ENCODE measurements around the gene AOPEP.

The AOPEP gene

DNA sequence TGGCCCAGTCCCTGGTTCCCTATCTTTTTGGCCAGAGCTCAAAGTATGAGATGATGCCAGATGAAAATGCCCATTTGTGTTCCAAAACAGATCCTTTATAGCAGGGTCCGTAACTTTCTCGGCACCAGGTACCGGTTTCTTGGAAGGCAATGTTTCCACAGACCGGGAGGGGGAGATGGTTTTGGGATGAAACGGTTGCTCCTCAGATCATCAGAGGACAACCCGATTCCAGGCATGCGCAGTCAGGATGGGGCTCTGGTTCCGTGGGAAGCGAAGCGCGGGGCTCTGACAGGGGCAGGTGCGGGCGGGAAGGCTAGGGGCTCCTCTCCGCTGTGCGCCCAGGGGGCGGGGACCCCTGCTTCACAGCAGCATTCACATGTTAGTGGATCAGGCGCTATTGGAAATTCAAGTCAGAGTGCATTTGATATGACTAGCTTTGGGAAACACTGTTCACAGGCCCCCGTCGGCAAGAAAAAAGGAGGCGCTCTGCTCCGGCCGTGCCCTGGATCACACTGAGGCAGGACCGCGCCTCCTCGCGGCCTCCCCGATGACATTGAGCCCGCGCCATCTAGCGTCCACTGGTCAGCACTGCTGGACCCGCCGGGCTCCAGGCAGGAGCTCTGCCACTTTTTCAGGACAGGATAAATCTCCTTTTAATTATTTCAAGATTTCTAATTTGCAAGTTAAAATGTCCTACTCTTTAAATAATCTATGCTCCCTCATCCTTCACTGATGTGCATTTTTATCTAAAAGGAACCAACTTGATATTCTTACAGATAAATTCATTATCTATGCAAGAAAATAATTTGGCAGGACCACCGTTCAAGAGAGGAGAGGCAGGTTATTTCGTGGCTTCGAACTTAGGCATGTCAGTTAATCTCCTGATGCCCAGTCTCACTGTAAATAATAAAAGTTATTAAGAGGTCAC, 401.0 kb downstream of the AOPEP start:
- Mint-ChIP-seq H3K9me3 (no peaks in the 10 kb centered on the region), H3K4me3 (no peak overlapping the region), H3K36me3 (peaks cover 6% of the 10 kb centered on the region), H3K27ac (no peak overlapping the region), H3K4me1 (no peaks in the 10 kb centered on the region)
- DNase-seq (ENCODE audit: low spot score in 2 of 2) (peak; percentile 60 to 81), ATAC-seq (peak; percentile 91)

DNA sequence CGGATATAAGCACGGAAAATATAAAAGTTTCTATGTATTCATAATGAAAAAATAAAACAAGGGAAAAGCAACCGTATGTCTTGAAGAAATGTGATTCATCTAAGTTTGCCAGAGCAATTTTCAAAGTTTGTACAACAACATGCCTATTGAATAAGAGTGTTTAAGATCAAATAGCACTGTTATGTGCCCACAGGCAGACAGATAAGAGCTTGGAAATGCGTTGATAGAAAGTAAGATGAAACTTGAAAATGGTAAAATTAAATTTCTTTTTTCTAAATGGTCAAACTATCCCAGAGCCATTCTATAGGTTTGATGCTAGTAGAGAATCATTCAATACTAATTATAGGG, 401.7 kb downstream of the AOPEP start:
- Mint-ChIP-seq H3K36me3 (peaks cover 7% of the 10 kb centered on the region), H3K9me3 (no peaks in the 10 kb centered on the region), H3K4me1 (no peaks in the 10 kb centered on the region), H3K27ac (no peak overlapping the region), H3K4me3 (no peak overlapping the region)
- ATAC-seq = no peak
- no peak for DNase-seq (ENCODE audit: low spot score in 2 of 2)

DNA sequence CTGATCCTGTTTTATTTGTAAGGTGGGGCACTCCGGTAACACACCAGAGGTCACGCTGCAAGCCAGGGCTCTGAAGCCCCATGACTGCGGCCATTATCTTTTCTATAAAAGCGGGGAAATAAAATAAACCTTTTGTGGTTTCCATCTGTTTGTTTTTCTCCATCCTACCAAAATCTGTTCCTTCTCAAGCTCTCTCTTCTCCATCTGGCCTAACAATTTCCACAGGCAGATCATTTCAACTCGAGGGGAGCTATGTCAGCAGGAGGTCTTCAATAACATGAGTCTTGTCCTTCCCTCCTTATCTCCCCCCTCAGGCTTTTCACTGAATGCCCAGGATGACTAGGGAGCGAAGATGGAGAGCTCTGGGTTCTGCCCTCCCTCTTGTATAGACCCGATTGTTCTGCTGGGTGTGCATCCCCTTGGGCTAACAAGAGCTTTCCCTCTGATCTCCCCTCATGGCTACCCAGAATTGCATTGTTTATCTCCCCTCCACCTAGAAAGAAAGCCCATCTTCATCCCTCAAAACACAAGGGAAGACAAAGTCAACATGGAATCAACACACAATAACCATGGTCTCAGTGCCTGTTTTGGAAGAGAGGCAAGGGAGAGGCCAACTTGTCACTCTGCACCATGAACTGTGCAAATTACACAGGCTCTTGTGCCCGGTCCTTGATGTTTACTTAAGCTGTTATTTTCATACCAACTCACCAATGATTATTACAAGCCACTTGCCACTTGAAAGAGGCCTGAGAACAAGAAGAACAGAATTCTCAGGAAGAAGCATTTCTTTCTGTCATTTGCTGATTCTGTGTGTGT, 403.2 kb downstream of the AOPEP start:
- Mint-ChIP-seq H3K4me3 (no peak overlapping the region), H3K36me3 (peaks cover 6% of the 10 kb centered on the region), H3K9me3 (no peaks in the 10 kb centered on the region), H3K4me1 (no peaks in the 10 kb centered on the region), H3K27ac (no peak overlapping the region)
- no peak for ATAC-seq
- no peak for DNase-seq (ENCODE audit: low spot score in 2 of 2)

DNA sequence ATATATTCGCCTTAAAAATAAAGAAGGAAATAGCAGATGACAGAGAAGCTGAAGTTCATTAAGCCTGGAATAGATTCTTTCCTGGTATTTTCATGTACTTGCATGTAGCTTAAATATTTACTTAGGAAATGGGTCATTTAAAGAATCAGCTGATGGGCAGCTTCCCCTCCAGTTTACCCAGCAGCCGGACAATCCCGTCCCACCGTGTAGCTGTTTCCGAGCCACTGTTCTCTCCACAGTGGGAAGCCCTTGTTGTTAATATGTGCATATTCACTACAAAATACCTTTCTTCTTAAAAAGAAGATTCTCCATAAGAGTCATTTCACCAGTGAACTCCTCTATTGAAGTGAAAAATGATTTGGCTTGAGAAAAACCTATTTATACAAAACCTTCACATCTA, 404.0 kb downstream of the AOPEP start:
- peaks cover 6% of the 10 kb centered on the region for H3K36me3 Mint-ChIP-seq
- ATAC-seq (no peak), DNase-seq (ENCODE audit: low spot score in 2 of 2) (no peak)
- H3K27ac Mint-ChIP-seq = no peak overlapping the region
- H3K4me1 Mint-ChIP-seq = no peaks in the 10 kb centered on the region
- H3K9me3 Mint-ChIP-seq = no peaks in the 10 kb centered on the region
- H3K4me3 Mint-ChIP-seq = no peak overlapping the region

DNA sequence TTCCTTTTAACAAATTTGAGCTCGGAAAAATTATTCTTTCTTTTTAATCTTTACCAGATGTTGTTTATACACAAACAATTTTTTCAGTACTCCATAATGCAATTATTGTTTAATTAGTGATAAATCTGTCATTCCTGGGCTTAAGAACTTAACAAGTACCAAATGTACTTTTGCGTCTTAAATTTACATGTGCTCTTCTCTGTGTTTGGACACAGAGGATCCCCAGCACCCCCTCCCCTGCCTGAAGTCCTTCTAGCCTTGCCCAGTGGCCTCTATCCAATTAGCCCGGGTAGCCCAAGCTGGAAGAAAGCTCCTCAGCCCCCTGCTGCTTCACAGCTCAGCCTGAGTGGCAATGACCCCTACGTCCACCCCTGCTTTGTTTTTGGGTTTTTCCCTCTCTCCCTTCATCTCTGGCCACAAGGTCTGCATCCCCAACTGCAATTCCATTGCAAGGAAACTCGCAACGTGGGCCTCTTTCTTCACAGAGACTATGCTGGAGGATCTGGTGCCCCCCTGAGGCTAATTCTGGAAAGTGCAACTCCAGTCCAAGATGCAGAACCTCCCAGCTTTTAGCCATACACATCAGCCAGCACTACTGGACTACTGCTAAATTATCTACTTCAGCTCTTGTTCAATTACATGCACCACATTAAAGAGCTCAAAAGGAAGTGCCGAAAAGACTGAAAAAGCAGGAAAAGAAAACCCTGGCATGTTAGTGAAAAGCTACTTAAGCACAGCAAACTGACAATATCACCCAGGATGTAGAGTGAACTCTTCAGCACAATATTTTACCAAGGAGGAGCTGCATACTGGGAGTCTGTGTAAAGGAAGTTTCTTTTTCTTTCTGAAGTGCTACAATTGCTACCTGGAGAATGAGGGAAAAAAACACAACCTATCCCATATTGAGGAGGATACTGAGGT, 404.8 kb downstream of the AOPEP start:
- H3K9me3 Mint-ChIP-seq = no peaks in the 10 kb centered on the region
- no peaks in the 10 kb centered on the region for H3K4me1 Mint-ChIP-seq
- ATAC-seq (no peak), DNase-seq (ENCODE audit: low spot score in 2 of 2) (peak; percentile 24 to 70)
- H3K27ac Mint-ChIP-seq = no peak overlapping the region
- no peak overlapping the region for H3K4me3 Mint-ChIP-seq
- H3K36me3 Mint-ChIP-seq = peaks cover 6% of the 10 kb centered on the region

DNA sequence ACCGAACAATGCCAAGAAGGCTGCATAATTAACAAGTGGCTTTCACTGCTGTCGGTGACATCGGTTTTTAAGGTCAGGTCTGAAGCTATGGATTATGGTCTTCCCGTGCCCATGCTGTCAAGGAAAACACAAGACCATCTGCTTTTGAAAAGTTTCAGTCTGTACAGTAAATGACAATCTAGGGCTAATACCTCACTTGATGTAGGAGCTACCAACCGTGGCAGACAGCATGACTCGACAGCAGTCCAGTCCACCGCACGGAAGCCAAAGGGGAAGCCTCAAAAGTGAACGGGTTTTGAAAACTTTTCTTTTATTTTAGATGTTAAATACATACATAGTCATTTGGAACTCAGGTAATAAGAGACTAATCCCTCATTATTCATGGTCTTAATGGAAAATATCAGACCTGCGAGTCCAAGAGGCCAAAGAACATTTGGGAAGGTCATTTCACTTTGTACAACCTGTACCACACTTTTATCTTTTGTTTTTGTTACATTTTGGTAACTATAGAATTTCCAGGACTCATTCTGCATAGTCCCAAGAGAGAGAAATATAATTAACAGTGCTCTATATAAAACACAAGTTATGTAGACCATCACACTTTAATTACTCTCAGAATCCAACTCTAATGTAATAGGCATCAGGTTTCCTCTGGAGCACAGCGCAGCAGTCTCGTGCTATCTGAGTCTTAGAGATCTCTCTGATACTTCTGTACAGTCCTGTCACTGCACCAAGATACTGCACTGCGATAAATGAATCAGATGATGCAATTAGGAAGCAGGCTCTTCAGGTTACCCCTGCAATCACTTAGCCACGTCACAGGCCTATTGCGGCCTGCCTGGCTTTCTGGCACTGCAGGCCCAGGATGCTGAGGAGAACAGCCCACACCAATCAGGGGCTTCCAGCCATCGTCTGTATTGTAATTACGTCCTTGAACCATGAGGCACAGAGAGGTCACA, 406.1 kb downstream of the AOPEP start:
- DNase-seq (ENCODE audit: low spot score in 2 of 2) (no peak), ATAC-seq (no peak)
- Mint-ChIP-seq H3K4me1 (no peaks in the 10 kb centered on the region), H3K4me3 (no peak overlapping the region), H3K9me3 (no peaks in the 10 kb centered on the region), H3K27ac (no peak overlapping the region), H3K36me3 (peaks cover 6% of the 10 kb centered on the region)

DNA sequence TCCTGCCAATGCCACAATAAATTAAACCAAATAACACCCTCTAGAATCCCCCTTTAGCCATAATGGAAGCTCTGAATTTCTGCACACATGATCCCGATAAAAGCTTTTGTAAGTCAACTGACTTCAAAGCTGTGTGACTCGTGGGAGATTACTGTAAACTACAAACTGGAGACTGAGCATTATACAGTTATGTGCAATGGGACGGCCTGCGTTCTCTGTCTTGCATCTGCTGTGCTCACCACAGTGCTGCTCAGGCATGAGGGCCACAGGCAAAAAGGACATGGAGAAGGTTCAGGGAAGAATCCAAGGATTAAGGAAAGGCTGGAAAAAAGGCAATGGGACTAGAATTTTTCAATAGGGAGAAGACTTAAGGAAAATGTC, 406.8 kb downstream of the AOPEP start:
- Mint-ChIP-seq H3K4me1 (no peaks in the 10 kb centered on the region), H3K4me3 (no peak overlapping the region), H3K27ac (no peak overlapping the region), H3K36me3 (peaks cover 6% of the 10 kb centered on the region), H3K9me3 (no peaks in the 10 kb centered on the region)
- DNase-seq (ENCODE audit: low spot score in 2 of 2) (no peak), ATAC-seq (no peak)

DNA sequence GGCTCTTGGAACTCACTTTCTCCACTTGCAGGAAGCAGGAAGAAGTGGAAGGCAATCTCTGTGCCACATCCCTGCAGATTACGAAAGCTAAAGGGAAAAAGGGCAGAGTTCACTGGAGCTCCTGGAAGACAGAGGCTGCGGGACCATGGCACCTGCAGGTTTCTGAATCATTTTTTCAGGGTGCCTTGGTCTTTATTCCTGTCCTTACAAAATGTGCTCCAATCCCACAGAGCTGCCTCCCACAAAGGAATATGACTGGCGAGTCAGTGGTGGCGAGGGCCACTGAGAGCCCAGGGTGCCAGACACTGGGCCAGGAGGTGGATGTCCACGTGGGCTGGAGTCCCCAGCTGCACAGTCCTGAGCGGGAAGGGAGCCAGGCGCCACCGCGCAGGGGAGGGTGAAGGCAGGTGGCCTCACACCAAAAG, 408.0 kb downstream of the AOPEP start:
- ATAC-seq = no peak
- no peaks in the 10 kb centered on the region for H3K4me1 Mint-ChIP-seq
- H3K27ac Mint-ChIP-seq = no peak overlapping the region
- no peak for DNase-seq (ENCODE audit: low spot score in 2 of 2)
- H3K9me3 Mint-ChIP-seq = no peaks in the 10 kb centered on the region
- H3K4me3 Mint-ChIP-seq = no peak overlapping the region
- peaks cover 6% of the 10 kb centered on the region for H3K36me3 Mint-ChIP-seq

DNA sequence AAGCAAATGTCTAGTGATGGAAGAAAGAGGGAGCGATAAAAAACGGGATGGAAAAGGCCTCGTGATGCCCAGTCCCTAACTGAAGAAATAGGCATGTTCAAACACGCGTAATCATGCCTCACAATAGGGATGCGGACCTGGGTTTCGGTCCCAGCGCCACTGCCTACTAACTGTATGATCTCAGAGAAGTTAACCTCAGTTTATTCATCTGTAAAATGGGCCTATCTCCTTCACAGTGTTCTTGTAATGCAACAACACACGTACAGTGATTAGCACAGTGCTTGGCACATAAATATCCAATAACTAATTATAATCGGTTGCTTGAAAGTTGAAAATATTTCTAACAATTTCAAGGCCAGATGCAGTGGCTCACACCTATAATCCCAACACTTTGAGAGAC, 409.3 kb downstream of the AOPEP start:
- Mint-ChIP-seq H3K27ac (no peak overlapping the region), H3K4me1 (no peaks in the 10 kb centered on the region), H3K4me3 (no peak overlapping the region), H3K9me3 (no peaks in the 10 kb centered on the region), H3K36me3 (peaks cover 6% of the 10 kb centered on the region)
- DNase-seq (ENCODE audit: low spot score in 2 of 2) (no peak), ATAC-seq (no peak)
